Natural killer cell treated with Interleukin-12 subunit alpha and Interleukin-12 subunit beta and Interleukin-15 and Interleukin-18, amount 100 ng/mL, for 72 hours (primary cell): ENCODE data around the gene MTMR3. TPM values are rescaled to one million over a fixed set of nuclear protein-coding genes. Genes with fewer than 3 reads are reported as not detected.

ENCODE experiments used
- ATAC-seq, 2 donors: fragments of 150-1000 bp; cut with Tn5 transposase in 1 of 2; sonication (Bioruptor Pico), chemical (Tn5 transposase) in 1 of 2; 2 replicates each; pipeline ENCODE4 v1.10.0; 2021
- DNase-seq: peaks from one replicate; pipeline ENCODE4 v3.0.0; 2022; ENCODE audit warnings: low spot score
- H3K27ac Mint-ChIP-seq, 2 donors: 1 replicate in 1 of 2; 2 replicates in 1 of 2; pipeline ENCODE4 v1.8.0; 2022; ENCODE audit warnings: mixed read lengths in 2 of 2, mild to moderate bottlenecking in 1 of 2, moderate library complexity in 1 of 2
- H3K27me3 Mint-ChIP-seq, 2 donors: 1 replicate in 1 of 2; 2 replicates in 1 of 2; pipeline ENCODE4 v1.8.0; 2022; ENCODE audit warnings: mixed read lengths in 2 of 2
- H3K36me3 Mint-ChIP-seq: one replicate; pipeline ENCODE4 v1.8.0; 2022; ENCODE audit warnings: mixed read lengths
- H3K4me1 Mint-ChIP-seq, 2 donors: 1 replicate in 1 of 2; 2 replicates in 1 of 2; pipeline ENCODE4 v1.8.0; 2022; ENCODE audit warnings: low read depth in 2 of 2, mixed read lengths in 2 of 2, mild to moderate bottlenecking in 1 of 2
- H3K4me3 Mint-ChIP-seq: one replicate; pipeline ENCODE4 v1.8.0; 2022; ENCODE audit warnings: mixed read lengths
- H3K9me3 Mint-ChIP-seq: 2 replicates; pipeline ENCODE4 v1.8.0; 2022; ENCODE audit warnings: mixed read lengths
- total RNA-seq, 2 donors: library from RNA; stranded (reverse); gene quantifications; one replicate each; pipeline ENCODE4 v1.2.3, GENCODE V29; 2022

Gene MTMR3
- total RNA-seq, 2 donors from 2014 or later: 33.9 to 38.3 TPM

GRCh38 chr22:29997107-29997506, 114.1 kb downstream of the MTMR3 start:
- H3K36me3 Mint-ChIP-seq: peaks cover 6% of the 10 kb centered on the region
- no peaks in the 10 kb centered on the region for H3K27me3 Mint-ChIP-seq
- H3K4me3 Mint-ChIP-seq: no peak overlapping the region

GRCh38 chr22:29997516-29997915, 114.5 kb downstream of the MTMR3 start:
- no peak overlapping the region for H3K4me3 Mint-ChIP-seq
- no peak for ATAC-seq
- DNase-seq: no peak
- no peak overlapping the region for H3K27ac Mint-ChIP-seq
- peaks cover 5 to 9% of the 10 kb centered on the region in 2 donors for H3K4me1 Mint-ChIP-seq
- no peaks in the 10 kb centered on the region for H3K27me3 Mint-ChIP-seq
- H3K9me3 Mint-ChIP-seq: no peaks in the 10 kb centered on the region
- peaks cover 4% of the 10 kb centered on the region for H3K36me3 Mint-ChIP-seq

More at GRCh38 chr22:29997107-29997506, 114.1 kb downstream of the MTMR3 start:
- DNase-seq (no peak), ATAC-seq (no peak)
- H3K4me1 Mint-ChIP-seq: peaks cover 5 to 9% of the 10 kb centered on the region in 2 donors
- H3K9me3 Mint-ChIP-seq: no peaks in the 10 kb centered on the region
- no peak overlapping the region for H3K27ac Mint-ChIP-seq

- Mint-ChIP-seq H3K4me1 (peaks cover 5 to 9% of the 10 kb centered on the region in 2 donors), H3K27me3 (no peaks in the 10 kb centered on the region), H3K27ac (no peak overlapping the region), H3K4me3 (no peak overlapping the region), H3K9me3 (no peaks in the 10 kb centered on the region), H3K36me3 (no peaks in the 10 kb centered on the region)
- DNase-seq (no peak), ATAC-seq (no peak)
Measured at GRCh38 chr22:29998627-29999384, 115.8 kb downstream of the MTMR3 start.

GRCh38 chr22:30000566-30000965, 117.6 kb downstream of the MTMR3 start:
- no peak overlapping the region for H3K27ac Mint-ChIP-seq
- ATAC-seq (no peak), DNase-seq (no peak)
- no peaks in the 10 kb centered on the region for H3K4me1 Mint-ChIP-seq
- no peaks in the 10 kb centered on the region for H3K9me3 Mint-ChIP-seq
- no peaks in the 10 kb centered on the region for H3K36me3 Mint-ChIP-seq
- no peaks in the 10 kb centered on the region for H3K27me3 Mint-ChIP-seq
- no peak overlapping the region for H3K4me3 Mint-ChIP-seq

GRCh38 chr22:30001459-30001858, 118.5 kb downstream of the MTMR3 start:
- Mint-ChIP-seq H3K27ac (no peak overlapping the region), H3K4me3 (no peak overlapping the region), H3K27me3 (no peaks in the 10 kb centered on the region), H3K9me3 (no peaks in the 10 kb centered on the region), H3K4me1 (no peaks in the 10 kb centered on the region), H3K36me3 (no peaks in the 10 kb centered on the region)
- ATAC-seq: no peak
- no peak for DNase-seq

GRCh38 chr22:30002861-30003486, 120.0 kb downstream of the MTMR3 start:
- Mint-ChIP-seq H3K27ac (peak overlapping the region; percentile 1 to 12), H3K9me3 (no peaks in the 10 kb centered on the region), H3K27me3 (no peaks in the 10 kb centered on the region), H3K36me3 (no peaks in the 10 kb centered on the region), H3K4me1 (no peaks in the 10 kb centered on the region), H3K4me3 (no peak overlapping the region)
- no peak for ATAC-seq
- no peak for DNase-seq

- peaks cover 4% of the 10 kb centered on the region for H3K36me3 Mint-ChIP-seq
- no peak overlapping the region for H3K27ac Mint-ChIP-seq
- no peak for DNase-seq
- ATAC-seq: no peak
- no peaks in the 10 kb centered on the region for H3K9me3 Mint-ChIP-seq
- H3K27me3 Mint-ChIP-seq: no peaks in the 10 kb centered on the region
- no peaks in the 10 kb centered on the region for H3K4me1 Mint-ChIP-seq
- H3K4me3 Mint-ChIP-seq: no peak overlapping the region
Measured at GRCh38 chr22:30004101-30004500, 121.1 kb downstream of the MTMR3 start.

- Mint-ChIP-seq H3K36me3 (peaks cover 4% of the 10 kb centered on the region), H3K27ac (no peak overlapping the region), H3K27me3 (no peaks in the 10 kb centered on the region), H3K9me3 (no peaks in the 10 kb centered on the region), H3K4me1 (no peaks in the 10 kb centered on the region), H3K4me3 (no peak overlapping the region)
- no peak for DNase-seq
- ATAC-seq: no peak
Measured at GRCh38 chr22:30004694-30005093, 121.7 kb downstream of the MTMR3 start.

- H3K9me3 Mint-ChIP-seq: no peaks in the 10 kb centered on the region
- DNase-seq (no peak), ATAC-seq (peak in 1 of 2 donors; percentile 70)
- no peak overlapping the region for H3K27ac Mint-ChIP-seq
- H3K27me3 Mint-ChIP-seq: no peaks in the 10 kb centered on the region
- H3K36me3 Mint-ChIP-seq: peaks cover 4% of the 10 kb centered on the region
- no peaks in the 10 kb centered on the region for H3K4me1 Mint-ChIP-seq
- no peak overlapping the region for H3K4me3 Mint-ChIP-seq
Measured at GRCh38 chr22:30005213-30005857, 122.4 kb downstream of the MTMR3 start.

- Mint-ChIP-seq H3K36me3 (peaks cover 4% of the 10 kb centered on the region), H3K27me3 (no peaks in the 10 kb centered on the region), H3K27ac (no peak overlapping the region)
Measured at GRCh38 chr22:30007361-30007760, 124.4 kb downstream of the MTMR3 start.

GRCh38 chr22:30008401-30008800, 125.4 kb downstream of the MTMR3 start:
- no peaks in the 10 kb centered on the region for H3K9me3 Mint-ChIP-seq
- H3K27me3 Mint-ChIP-seq: no peaks in the 10 kb centered on the region
- peaks cover 4% of the 10 kb centered on the region for H3K36me3 Mint-ChIP-seq
- no peak overlapping the region for H3K4me3 Mint-ChIP-seq
- H3K27ac Mint-ChIP-seq: no peak overlapping the region
- H3K4me1 Mint-ChIP-seq: no peaks in the 10 kb centered on the region
- no peak for DNase-seq
- no peak for ATAC-seq

More at GRCh38 chr22:30007361-30007760, 124.4 kb downstream of the MTMR3 start:
- ATAC-seq (no peak), DNase-seq (no peak)
- H3K4me1 Mint-ChIP-seq: no peaks in the 10 kb centered on the region
- no peaks in the 10 kb centered on the region for H3K9me3 Mint-ChIP-seq
- H3K4me3 Mint-ChIP-seq: no peak overlapping the region

GRCh38 chr22:30009478-30009877, 126.5 kb downstream of the MTMR3 start:
- no peaks in the 10 kb centered on the region for H3K27me3 Mint-ChIP-seq
- H3K4me3 Mint-ChIP-seq: no peak overlapping the region
- no peaks in the 10 kb centered on the region for H3K4me1 Mint-ChIP-seq
- no peak overlapping the region for H3K27ac Mint-ChIP-seq
- ATAC-seq (no peak), DNase-seq (no peak)
- peaks cover 10% of the 10 kb centered on the region for H3K36me3 Mint-ChIP-seq
- no peaks in the 10 kb centered on the region for H3K9me3 Mint-ChIP-seq

GRCh38 chr22:30010789-30011405, 127.9 kb downstream of the MTMR3 start:
- H3K4me3 Mint-ChIP-seq: no peak overlapping the region
- H3K27ac Mint-ChIP-seq: no peak overlapping the region
- peaks cover 19% of the 10 kb centered on the region for H3K36me3 Mint-ChIP-seq
- H3K4me1 Mint-ChIP-seq: peaks cover 0 to 4% of the 10 kb centered on the region in 2 donors
- ATAC-seq (no peak), DNase-seq (no peak)
- no peaks in the 10 kb centered on the region for H3K27me3 Mint-ChIP-seq
- no peaks in the 10 kb centered on the region for H3K9me3 Mint-ChIP-seq

GRCh38 chr22:30013201-30013600, 130.2 kb downstream of the MTMR3 start:
- peaks cover 25% of the 10 kb centered on the region for H3K36me3 Mint-ChIP-seq
- no peak overlapping the region for H3K4me3 Mint-ChIP-seq
- no peak overlapping the region for H3K27ac Mint-ChIP-seq
- no peaks in the 10 kb centered on the region for H3K9me3 Mint-ChIP-seq
- no peaks in the 10 kb centered on the region for H3K27me3 Mint-ChIP-seq
- peaks cover 0 to 4% of the 10 kb centered on the region in 2 donors for H3K4me1 Mint-ChIP-seq
- ATAC-seq (no peak), DNase-seq (no peak)
